Stimulated activated CD8-positive, alpha-beta memory T cell treated with anti-CD3 and anti-CD28 coated beads, Interleukin-4, amount 100 ng/mL, for 4 hours (primary cell): ENCODE results near the gene TREML1.

ENCODE experiments used
- DNase-seq, 2 donors: peaks; one replicate each; pipeline ENCODE4 v3.0.0-alpha.2; 2020; ENCODE audit warnings: low read depth in 2 of 2, low spot score in 1 of 2

Gene TREML1

GRCh38 chr6:41179163-41179562 is 25.0 kb upstream of the TREML1 start:
- DNase-seq = no peak

GRCh38 chr6:41177695-41178094 is 23.5 kb upstream of the TREML1 start:
- DNase-seq = no peak

DNA sequence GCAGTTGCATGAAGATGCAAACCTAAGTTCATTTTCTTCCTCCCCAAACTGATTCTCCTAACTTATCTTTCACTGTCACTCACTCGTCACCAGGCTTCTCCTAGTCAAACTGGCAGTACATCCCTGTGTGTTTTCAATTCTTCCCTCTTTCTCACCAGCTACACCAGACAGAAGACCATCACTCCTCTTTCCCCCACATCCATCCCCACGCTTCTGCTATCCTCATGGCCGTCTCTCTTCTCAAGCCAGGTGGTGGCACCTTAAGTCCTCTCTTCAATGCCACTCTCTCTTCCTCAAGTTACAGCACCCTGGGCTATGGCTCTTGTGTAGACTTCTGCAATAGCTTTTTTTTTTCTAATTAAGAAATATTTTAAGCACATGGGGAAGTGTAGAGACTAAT is 23.1 kb upstream of the TREML1 start:
- DNase-seq = no peak

DNA sequence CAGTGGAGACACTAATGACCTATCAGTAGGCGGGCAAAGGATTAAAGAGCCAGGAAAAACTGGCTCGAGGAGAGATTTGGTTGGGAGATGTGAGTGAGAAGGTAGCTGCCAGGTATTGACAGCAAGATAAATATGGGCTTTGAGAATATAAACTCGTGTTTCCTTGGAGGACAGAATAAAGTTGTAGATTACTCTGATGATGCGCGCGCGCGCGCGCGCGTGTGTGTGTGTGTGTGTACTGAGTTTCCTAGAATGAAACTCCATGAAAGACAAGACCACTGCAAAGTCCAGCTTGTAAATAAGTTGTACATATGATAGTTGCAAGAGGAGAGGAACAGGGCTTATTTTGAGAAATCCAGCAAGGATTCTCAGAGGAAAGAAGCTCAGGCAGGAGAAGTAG is 22.0 kb upstream of the TREML1 start:
- DNase-seq = no peak

DNA sequence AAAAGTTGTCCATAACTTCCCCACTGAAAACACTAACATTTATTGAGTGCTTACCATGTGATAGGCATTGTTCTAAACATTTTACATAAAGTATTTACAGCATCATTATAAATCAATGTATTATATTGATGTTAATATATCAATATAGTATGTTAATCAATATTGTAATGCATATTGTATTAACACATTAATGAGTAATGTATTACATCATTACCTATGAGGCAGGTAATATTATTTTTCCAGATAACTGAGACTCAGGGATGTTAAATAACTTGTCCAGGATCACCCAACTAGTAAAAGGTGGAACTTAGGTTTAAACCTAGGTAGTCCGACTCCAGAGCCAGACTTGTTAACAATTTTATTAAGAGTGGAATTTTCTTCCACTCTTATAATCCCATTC is 20.9 kb upstream of the TREML1 start:
- DNase-seq = no peak

GRCh38 chr6:41174610-41175009 is 20.5 kb upstream of the TREML1 start:
- DNase-seq = no peak

DNA sequence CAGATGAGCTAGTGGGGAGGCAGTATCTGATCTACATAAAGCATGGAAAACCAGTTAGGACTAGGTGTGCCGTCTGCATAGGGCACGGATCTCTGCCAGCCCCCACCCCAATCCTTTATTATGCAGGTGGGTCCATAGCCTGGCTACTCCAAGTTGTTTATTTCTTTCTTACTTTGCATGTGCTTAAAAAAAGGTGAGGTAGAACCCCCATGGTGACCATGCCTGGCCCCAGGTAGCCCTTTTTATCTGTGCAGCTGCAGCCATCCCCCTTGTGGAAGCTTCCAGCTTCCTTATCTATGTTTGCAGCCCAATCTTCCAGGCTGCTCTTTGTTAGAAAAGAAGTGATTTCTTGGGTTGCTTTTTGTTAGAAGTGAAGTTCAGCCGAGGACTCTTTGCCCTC is 17.8 kb upstream of the TREML1 start:
- no peak for DNase-seq

DNA sequence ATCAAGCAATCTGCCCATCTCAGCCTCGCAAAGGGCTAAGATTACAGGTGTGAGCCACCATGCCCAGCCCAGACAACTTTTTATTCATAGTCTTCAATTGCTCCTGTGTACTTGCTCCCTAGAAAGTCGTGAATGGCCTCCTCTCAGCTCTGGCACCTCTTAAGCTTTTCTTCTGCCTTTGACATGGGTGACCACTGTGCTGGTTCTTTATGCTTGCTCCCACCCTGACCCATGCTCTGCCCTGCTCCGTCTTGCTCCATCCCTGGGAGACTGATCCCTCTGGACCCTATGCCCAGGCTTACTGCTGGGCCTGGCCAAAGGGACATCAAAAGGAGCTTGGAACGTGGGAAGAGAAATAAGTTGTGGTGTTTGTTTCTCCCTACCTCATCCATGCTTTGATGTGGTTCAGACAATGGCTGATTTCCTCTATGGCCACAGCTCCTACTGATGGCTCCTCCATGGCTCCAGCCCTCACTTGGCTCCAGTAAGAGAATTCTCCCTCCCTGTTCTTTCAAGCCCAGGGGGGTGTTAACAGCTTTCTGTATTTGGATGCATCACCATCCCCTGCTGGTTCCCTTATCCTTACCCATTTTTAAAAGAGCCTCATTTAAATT is 16.5 kb upstream of the TREML1 start:
- no peak for DNase-seq

GRCh38 chr6:41167173-41167963 is 13.2 kb upstream of the TREML1 start:
- DNase-seq = no peak

- no peak for DNase-seq
These were observed 10.5 kb upstream of the TREML1 start for GRCh38 chr6:41164551-41165120.

GRCh38 chr6:41163419-41163717 is 9.2 kb upstream of the TREML1 start:
- no peak for DNase-seq

- no peak for DNase-seq
These were observed 8.7 kb upstream of the TREML1 start, which contains the start of gene TREM2 for GRCh38 chr6:41162687-41163418. TREM2 (minus strand) TSS chr6:41163116; CDS start chr6:41163082, 34 bp downstream.

- DNase-seq = no peak
These were observed 7.9 kb upstream of the TREML1 start for GRCh38 chr6:41161851-41162552.

GRCh38 chr6:41161380-41161779 is 7.2 kb upstream of the TREML1 start:
- no peak for DNase-seq

GRCh38 chr6:41160933-41161332 is 6.8 kb upstream of the TREML1 start:
- DNase-seq = no peak

GRCh38 chr6:41159415-41160082 is 5.4 kb upstream of the TREML1 start:
- no peak for DNase-seq

DNA sequence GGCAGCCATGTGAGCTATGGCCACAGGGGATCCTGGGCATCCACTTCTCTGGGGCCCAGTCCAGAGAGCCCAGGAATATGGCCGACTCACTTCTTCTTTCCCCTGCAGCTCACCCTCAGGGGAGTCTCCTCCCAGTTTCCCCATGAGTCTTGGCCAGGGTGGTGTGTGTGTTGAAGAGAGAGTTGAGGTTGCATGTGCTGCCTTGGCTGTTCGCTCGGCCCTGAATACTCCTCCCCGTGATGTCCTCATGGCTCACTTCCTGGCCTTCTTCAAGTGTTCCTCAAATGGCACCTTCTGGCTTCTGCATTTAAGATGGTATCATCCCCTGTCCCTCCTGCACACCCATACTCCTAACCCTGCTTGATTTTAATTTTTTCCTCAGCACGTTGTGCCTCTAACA is 3.2 kb upstream of the TREML1 start:
- DNase-seq = no peak

- DNase-seq = no peak
These were observed 2.6 kb upstream of the TREML1 start for GRCh38 chr6:41156771-41157170.

- no peak for DNase-seq
These were observed 1.9 kb upstream of the TREML1 start for GRCh38 chr6:41156001-41156400.

DNA sequence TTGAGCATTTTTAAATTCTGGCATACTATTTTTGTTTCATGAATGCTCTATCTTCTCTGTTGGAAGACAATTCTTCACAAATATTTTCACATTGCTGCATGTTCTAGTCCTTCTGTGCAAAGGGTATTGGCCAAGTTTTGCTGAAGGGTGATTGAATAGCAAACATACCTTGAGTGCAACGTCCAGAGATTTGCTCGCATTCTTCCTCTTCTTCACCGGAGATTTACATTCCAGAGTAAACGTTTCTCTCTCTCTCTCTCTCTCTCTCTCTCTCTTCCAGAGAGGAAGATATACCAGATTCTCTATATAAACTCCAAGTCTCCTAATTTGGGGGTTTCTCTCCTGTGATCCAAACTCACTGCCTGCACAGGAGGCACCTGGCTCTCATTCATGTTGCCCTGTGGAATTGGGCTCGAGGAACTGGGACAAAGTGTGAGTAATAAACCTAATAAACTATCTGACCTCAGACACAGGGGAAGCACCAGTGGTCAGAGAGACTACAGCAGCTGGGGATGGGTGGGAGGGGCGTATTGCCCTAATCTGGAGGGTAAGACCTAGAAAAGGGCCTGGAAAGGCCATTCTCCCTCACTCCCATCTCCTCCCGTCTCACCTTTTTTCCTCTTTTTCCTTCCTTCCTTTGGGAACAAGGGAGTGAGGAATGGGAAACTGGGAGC is 1.1 kb upstream of the TREML1 start:
- no peak for DNase-seq
